ENCODE results near the gene HHIP. TPM values are rescaled to one million over a fixed set of nuclear protein-coding genes. Genes with fewer than 3 reads are reported as not detected.

The HHIP gene
- total and polyA plus RNA-seq, 2 donors (not counting 1 experiment from before 2014, with no cell fraction given): 0.39 TPM; not detected in 1

DNA sequence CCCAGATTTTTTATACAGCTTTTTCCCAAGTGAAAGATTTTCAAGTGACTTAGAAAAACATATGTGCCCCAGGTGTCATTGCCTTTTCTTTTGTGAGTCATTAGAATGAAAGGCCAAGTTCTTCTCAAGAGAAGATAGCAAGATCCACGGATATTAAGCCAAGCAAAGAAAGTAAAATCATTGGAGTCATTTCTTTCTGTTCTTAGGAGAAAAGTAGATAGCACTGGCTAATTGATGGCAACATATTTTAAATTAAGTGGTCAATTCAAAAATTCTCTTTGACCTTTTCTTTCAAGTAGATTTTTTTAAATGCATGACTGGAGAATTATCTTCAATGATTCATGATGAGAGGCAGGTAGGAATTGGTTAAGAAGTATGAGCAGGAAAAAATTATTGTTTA is 94.4 kb downstream of the HHIP start:
- ChIA-PET POLR2A (no interaction called here), CTCF (no interaction called here)
- intact Hi-C loops (cut with micrococcal nuclease): no loop called here
- Mint-ChIP-seq H3K4me1 (no peaks in the 10 kb centered on the region), H3K27me3 (no peaks in the 10 kb centered on the region), H3K27ac (no peak overlapping the region), H3K9me3 (ENCODE audit: insufficient read depth) (no peaks in the 10 kb centered on the region), H3K4me3 (no peak overlapping the region)
- Histone ChIP-seq H3K4me1 (ENCODE audit: control insufficient read depth in 2 of 2, insufficient read depth in 2 of 2, low read length in 2 of 2) (no peaks in the 10 kb centered on the region), H3K4me2 (replicated peaks; ENCODE audit: low read depth, low read length, poor library complexity, severe bottlenecking) (no peak overlapping the region), H3K4me3 (ENCODE audit: control extremely low read depth in 1 of 5, extremely low read depth in 1 of 5, insufficient read depth in 1 of 5, low read depth in 2 of 5, low read length in 4 of 5) (no peak overlapping the region), H3K9me3 (ENCODE audit: control extremely low read depth in 1 of 3, control insufficient read depth in 2 of 3, insufficient read depth in 1 of 3, low read length in 2 of 3) (no peaks in the 10 kb centered on the region), H3K79me2 (ENCODE audit: control insufficient read depth, insufficient read depth, low read length) (no peaks in the 10 kb centered on the region), H3K27ac (ENCODE audit: low read length in 2 of 2) (no peak overlapping the region), H4K20me1 (ENCODE audit: control insufficient read depth, insufficient read depth, low read length, poor library complexity, severe bottlenecking) (no peaks in the 10 kb centered on the region), H3K27me3 (replicated peaks in 1 of 4; ENCODE audit: control extremely low read depth in 1 of 4, control insufficient read depth in 3 of 4, insufficient read depth in 4 of 4, low read length in 3 of 4) (no peaks in the 10 kb centered on the region), H3K9ac (ENCODE audit: low read length) (no peak overlapping the region), H2AFZ (ENCODE audit: insufficient read depth, low read depth, low read length, poor library complexity, severe bottlenecking) (no peak overlapping the region), H3K36me3 (replicated peaks in 1 of 2; ENCODE audit: control extremely low read depth in 1 of 2, control insufficient read depth in 1 of 2, extremely low read depth in 1 of 2, insufficient read depth in 2 of 2, low read length in 1 of 2) (no peaks in the 10 kb centered on the region)
- no peak for ATAC-seq (ENCODE audit: low read depth)
- no peak for TF ChIP-seq CTCF (IDR thresholded peaks at IDR 0.05)
- no peak for TF ChIP-seq EZH2 (IDR thresholded peaks at IDR 0.05; ENCODE audit: borderline replicate concordance, insufficient read depth, low read depth, low read length, poor library complexity, severe bottlenecking)
- WGBS (ENCODE audit: insufficient coverage): no CpG with 5 or more reads among the region's 1 CpG
- DNase-seq: no peak

- Histone ChIP-seq H3K9ac (ENCODE audit: low read length) (no peak overlapping the region), H3K27ac (ENCODE audit: low read length in 2 of 2) (no peak overlapping the region), H3K27me3 (replicated peaks in 1 of 4; ENCODE audit: control extremely low read depth in 1 of 4, control insufficient read depth in 3 of 4, insufficient read depth in 4 of 4, low read length in 3 of 4) (no peaks in the 10 kb centered on the region), H4K20me1 (ENCODE audit: control insufficient read depth, insufficient read depth, low read length, poor library complexity, severe bottlenecking) (no peaks in the 10 kb centered on the region), H3K4me1 (ENCODE audit: control insufficient read depth in 2 of 2, insufficient read depth in 2 of 2, low read length in 2 of 2) (no peaks in the 10 kb centered on the region), H2AFZ (ENCODE audit: insufficient read depth, low read depth, low read length, poor library complexity, severe bottlenecking) (no peak overlapping the region), H3K79me2 (ENCODE audit: control insufficient read depth, insufficient read depth, low read length) (no peaks in the 10 kb centered on the region), H3K4me2 (replicated peaks; ENCODE audit: low read depth, low read length, poor library complexity, severe bottlenecking) (no peak overlapping the region), H3K9me3 (ENCODE audit: control extremely low read depth in 1 of 3, control insufficient read depth in 2 of 3, insufficient read depth in 1 of 3, low read length in 2 of 3) (no peaks in the 10 kb centered on the region), H3K4me3 (ENCODE audit: control extremely low read depth in 1 of 5, extremely low read depth in 1 of 5, insufficient read depth in 1 of 5, low read depth in 2 of 5, low read length in 4 of 5) (no peak overlapping the region), H3K36me3 (replicated peaks in 1 of 2; ENCODE audit: control extremely low read depth in 1 of 2, control insufficient read depth in 1 of 2, extremely low read depth in 1 of 2, insufficient read depth in 2 of 2, low read length in 1 of 2) (no peaks in the 10 kb centered on the region)
- ATAC-seq (ENCODE audit: low read depth) (no peak), DNase-seq (no peak)
- H3K27ac Mint-ChIP-seq: no peak overlapping the region
- ChIA-PET POLR2A (no interaction called here), CTCF (no interaction called here)
- intact Hi-C loops (cut with micrococcal nuclease): no loop called here
- H3K4me3 Mint-ChIP-seq: no peak overlapping the region
- H3K4me1 Mint-ChIP-seq: no peaks in the 10 kb centered on the region
- 89% methylated on average over 1 of the region's 4 CpGs for WGBS (ENCODE audit: insufficient coverage)
- H3K9me3 Mint-ChIP-seq (ENCODE audit: insufficient read depth): no peaks in the 10 kb centered on the region
- H3K27me3 Mint-ChIP-seq: no peaks in the 10 kb centered on the region
- TF ChIP-seq EZH2 (IDR thresholded peaks at IDR 0.05; ENCODE audit: borderline replicate concordance, insufficient read depth, low read depth, low read length, poor library complexity, severe bottlenecking) (no peak), CTCF (IDR thresholded peaks at IDR 0.05) (no peak)
Measured at GRCh38 chr4:144748814-144749555, 103.0 kb downstream of the HHIP start.

Measured in B cell (primary cell).